HPDE6-E6E7 (cell line): ENCODE data around the gene ZDHHC11.
"Not testable (repeated sequence)": the region's sequence is repeated elsewhere in the genome, so short reads cannot be mapped to it uniquely, and the experiment has no call there.

ENCODE experiments used
- DNase-seq: peaks from one replicate; pipeline ENCODE4 v3.0.0; 2011; ENCODE audit warnings: missing footprints; ENCODE audit errors: extremely low spot score

ZDHHC11 gene

GRCh38 chr5:776862-777711 lies 73.7 kb downstream of the ZDHHC11 start:
- DNase-seq, result no peak

- DNase-seq, result no peak
Observed at GRCh38 chr5:775961-776861, 74.6 kb downstream of the ZDHHC11 start.

GRCh38 chr5:775595-775960 lies 75.2 kb downstream of the ZDHHC11 start:
- not testable (repeated sequence) for DNase-seq

GRCh38 chr5:774854-775505 lies 75.8 kb downstream of the ZDHHC11 start:
- DNase-seq, result not testable (repeated sequence)

GRCh38 chr5:774304-774703 lies 76.5 kb downstream of the ZDHHC11 start:
- DNase-seq, result not testable (repeated sequence)

- no peak for DNase-seq
Observed at GRCh38 chr5:773517-774264, 77.1 kb downstream of the ZDHHC11 start.

- not testable (repeated sequence) for DNase-seq
Observed at GRCh38 chr5:772931-773330, 77.9 kb downstream of the ZDHHC11 start.

- not testable (repeated sequence) for DNase-seq
Observed at GRCh38 chr5:772547-772890, 78.3 kb downstream of the ZDHHC11 start.

- not testable (repeated sequence) for DNase-seq
Observed at GRCh38 chr5:771841-772546, 78.8 kb downstream of the ZDHHC11 start.

GRCh38 chr5:771087-771781 lies 79.6 kb downstream of the ZDHHC11 start:
- not testable (repeated sequence) for DNase-seq

GRCh38 chr5:770585-770984 lies 80.2 kb downstream of the ZDHHC11 start:
- not testable (repeated sequence) for DNase-seq

GRCh38 chr5:769485-770145 lies 81.2 kb downstream of the ZDHHC11 start:
- not testable (repeated sequence) for DNase-seq

- DNase-seq, result no peak
Observed at GRCh38 chr5:766666-767431, 83.9 kb downstream of the ZDHHC11 start.

GRCh38 chr5:765948-766631 lies 84.7 kb downstream of the ZDHHC11 start:
- no peak for DNase-seq

GRCh38 chr5:763998-764781 lies 86.6 kb downstream of the ZDHHC11 start:
- DNase-seq, result no peak

- DNase-seq, result no peak
Observed at GRCh38 chr5:763397-763796, 87.4 kb downstream of the ZDHHC11 start.

- DNase-seq, result not testable (repeated sequence)
Observed at GRCh38 chr5:762996-763395, 87.8 kb downstream of the ZDHHC11 start.
